Loucy (cell line): ENCODE data around the gene PLEKHA5.

Experiments used
- H2AFZ ChIP-seq: fragments of 200-600 bp; sonication (generic); 2 replicates; pipeline ENCODE4 v1.6.0; 2016; ENCODE audit warnings: antibody characterized with exemption, mild to moderate bottlenecking, low read length, moderate library complexity
- H3F3A ChIP-seq: fragments of 200-600 bp; 2 replicates; pipeline ENCODE4 v1.6.0; 2016; ENCODE audit warnings: antibody characterized with exemption, low read depth, mild to moderate bottlenecking
- H3K27me3 ChIP-seq: fragments of 200-600 bp; sonication (generic); 2 replicates; pipeline ENCODE4 v1.6.1; 2014; ENCODE audit warnings: low read length, mild to moderate bottlenecking; ENCODE audit not compliant: insufficient read depth, poor library complexity, severe bottlenecking
- H3K36me3 ChIP-seq: fragments of 200-600 bp; sonication (generic); 2 replicates; pipeline ENCODE4 v1.6.1; 2016; ENCODE audit warnings: low read length; ENCODE audit not compliant: insufficient read depth
- H3K4me1 ChIP-seq: fragments of 200-600 bp; sonication (generic); 2 replicates; pipeline ENCODE4 v1.5.1; 2014; ENCODE audit warnings: low read length, mild to moderate bottlenecking; ENCODE audit not compliant: insufficient read depth, poor library complexity, severe bottlenecking
- H3K4me2 ChIP-seq: fragments of 200-600 bp; sonication (generic); 2 replicates; pipeline ENCODE4 v1.6.0; 2014; ENCODE audit warnings: antibody characterized with exemption, low read length, low read depth, mild to moderate bottlenecking; ENCODE audit not compliant: poor library complexity, severe bottlenecking
- H3K4me3 ChIP-seq: fragments of 200-600 bp; sonication (generic); 2 replicates; pipeline ENCODE4 v1.5.1; 2014; ENCODE audit warnings: low read length, mild to moderate bottlenecking, mixed read lengths; ENCODE audit not compliant: poor library complexity, severe bottlenecking
- H3K79me2 ChIP-seq: fragments of 200-600 bp; sonication (generic); 2 replicates; pipeline ENCODE4 v1.6.1; 2014; ENCODE audit warnings: low read length; ENCODE audit not compliant: insufficient read depth
- H3K9ac ChIP-seq: fragments of 200-600 bp; sonication (generic); 2 replicates; pipeline ENCODE4 v1.6.0; 2014; ENCODE audit warnings: mild to moderate bottlenecking, low read depth, low read length, moderate library complexity; ENCODE audit not compliant: poor library complexity, severe bottlenecking
- H3K9me2 ChIP-seq: fragments of 200-600 bp; sonication (generic); replicated peaks from 2 replicates; pipeline ENCODE4 v1.6.1; 2016; ENCODE audit warnings: low read depth, low read length, mixed read lengths
- H3K9me3 ChIP-seq: fragments of 200-600 bp; sonication (generic); 2 replicates; pipeline ENCODE4 v1.6.1; 2014; ENCODE audit warnings: mild to moderate bottlenecking, antibody characterized with exemption, low read length, low read depth; ENCODE audit not compliant: insufficient read depth
- H4K20me1 ChIP-seq: fragments of 200-600 bp; sonication (generic); 2 replicates; pipeline ENCODE4 v1.6.0; 2014; ENCODE audit warnings: antibody characterized with exemption, low read length, mild to moderate bottlenecking; ENCODE audit not compliant: insufficient read depth, poor library complexity, severe bottlenecking
- EZH2phosphoT487 ChIP-seq: fragments of 200-600 bp; IDR thresholded peaks from 2 replicates; pipeline ENCODE4 v1.6.1; 2018; ENCODE audit warnings: antibody characterized with exemption, mild to moderate bottlenecking, moderate library complexity, borderline replicate concordance
- TF ChIP-seq, protein P1 (sequence below): fragments of 200-600 bp; sonication (generic); conservative IDR thresholded peaks from 2 replicates; pipeline ENCODE4 v1.5.1; 2014; ENCODE audit warnings: mild to moderate bottlenecking, antibody characterized with exemption, low read length

PLEKHA5 gene

DNA sequence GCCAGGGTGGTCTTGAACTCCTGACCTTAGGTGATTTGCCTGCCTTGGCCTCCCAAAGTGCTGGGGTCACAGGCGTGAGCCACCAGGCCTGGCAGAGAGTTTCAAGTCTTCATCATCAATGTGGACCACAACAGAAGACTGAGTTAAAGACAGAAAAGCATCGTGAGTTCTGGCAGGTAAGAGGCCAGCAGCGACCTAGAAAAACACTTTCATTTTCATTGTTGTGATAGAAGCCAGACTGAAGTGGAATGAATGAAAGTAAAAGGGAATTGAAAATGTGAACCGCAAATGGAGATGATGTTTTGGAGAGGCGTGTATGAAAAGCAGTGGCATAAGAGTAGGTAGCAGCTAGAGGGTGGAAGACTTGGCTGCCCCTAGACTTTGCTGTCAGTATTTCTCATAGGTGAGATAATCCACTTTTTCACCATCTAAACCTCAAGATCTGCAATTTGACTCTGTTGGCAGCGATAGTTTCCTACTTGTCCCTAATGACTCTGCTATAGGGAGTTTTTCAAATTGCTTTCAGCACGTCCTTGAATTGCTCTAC lies 47.1 kb upstream of the PLEKHA5 start:
- H3K27me3 ChIP-seq: no peaks in the 10 kb centered on the region
- H4K20me1 ChIP-seq: no peaks in the 10 kb centered on the region
- no peak overlapping the region for H3K4me2 ChIP-seq
- H3K9me3 ChIP-seq: no peaks in the 10 kb centered on the region
- H3K4me3 ChIP-seq: no peak overlapping the region
- H3K9ac ChIP-seq: no peak overlapping the region
- TF ChIP-seq, protein P1, sequence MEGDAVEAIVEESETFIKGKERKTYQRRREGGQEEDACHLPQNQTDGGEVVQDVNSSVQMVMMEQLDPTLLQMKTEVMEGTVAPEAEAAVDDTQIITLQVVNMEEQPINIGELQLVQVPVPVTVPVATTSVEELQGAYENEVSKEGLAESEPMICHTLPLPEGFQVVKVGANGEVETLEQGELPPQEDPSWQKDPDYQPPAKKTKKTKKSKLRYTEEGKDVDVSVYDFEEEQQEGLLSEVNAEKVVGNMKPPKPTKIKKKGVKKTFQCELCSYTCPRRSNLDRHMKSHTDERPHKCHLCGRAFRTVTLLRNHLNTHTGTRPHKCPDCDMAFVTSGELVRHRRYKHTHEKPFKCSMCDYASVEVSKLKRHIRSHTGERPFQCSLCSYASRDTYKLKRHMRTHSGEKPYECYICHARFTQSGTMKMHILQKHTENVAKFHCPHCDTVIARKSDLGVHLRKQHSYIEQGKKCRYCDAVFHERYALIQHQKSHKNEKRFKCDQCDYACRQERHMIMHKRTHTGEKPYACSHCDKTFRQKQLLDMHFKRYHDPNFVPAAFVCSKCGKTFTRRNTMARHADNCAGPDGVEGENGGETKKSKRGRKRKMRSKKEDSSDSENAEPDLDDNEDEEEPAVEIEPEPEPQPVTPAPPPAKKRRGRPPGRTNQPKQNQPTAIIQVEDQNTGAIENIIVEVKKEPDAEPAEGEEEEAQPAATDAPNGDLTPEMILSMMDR: no peak
- no peak for TF ChIP-seq EZH2phosphoT487
- H2AFZ ChIP-seq: no peak overlapping the region
- H3K4me1 ChIP-seq: no peaks in the 10 kb centered on the region
- H3K36me3 ChIP-seq: no peaks in the 10 kb centered on the region
- no peaks in the 10 kb centered on the region for H3F3A ChIP-seq
- H3K79me2 ChIP-seq: no peaks in the 10 kb centered on the region
- no peaks in the 10 kb centered on the region for H3K9me2 ChIP-seq

DNA sequence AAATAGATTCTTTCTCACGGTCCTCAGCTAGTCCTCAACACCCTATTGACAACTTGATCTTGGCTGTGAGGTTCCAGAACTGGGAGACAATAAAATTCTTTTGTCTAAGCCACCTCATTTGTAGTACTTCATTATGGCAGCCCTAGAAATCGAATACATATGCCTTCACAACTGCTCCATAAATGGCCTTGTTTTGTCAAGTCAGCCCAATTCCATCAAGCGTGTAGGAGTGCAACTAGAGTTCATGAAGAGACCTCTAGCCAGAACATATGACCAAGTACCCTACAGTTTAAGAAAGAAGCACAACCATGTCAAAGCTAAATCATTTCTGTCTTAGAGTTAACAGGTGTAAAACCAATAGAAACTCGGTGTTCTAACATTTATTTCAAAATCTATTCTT lies 45.0 kb upstream of the PLEKHA5 start:
- Histone ChIP-seq H3K79me2 (no peaks in the 10 kb centered on the region), H2AFZ (no peak overlapping the region), H3K9ac (no peak overlapping the region), H3K4me2 (no peak overlapping the region), H3K9me3 (no peaks in the 10 kb centered on the region), H3K9me2 (no peaks in the 10 kb centered on the region), H3K4me1 (no peaks in the 10 kb centered on the region), H4K20me1 (no peaks in the 10 kb centered on the region), H3K4me3 (no peak overlapping the region), H3F3A (no peaks in the 10 kb centered on the region), H3K27me3 (no peaks in the 10 kb centered on the region), H3K36me3 (no peaks in the 10 kb centered on the region)
- TF ChIP-seq EZH2phosphoT487: no peak
- TF ChIP-seq, protein P1: no peak

DNA sequence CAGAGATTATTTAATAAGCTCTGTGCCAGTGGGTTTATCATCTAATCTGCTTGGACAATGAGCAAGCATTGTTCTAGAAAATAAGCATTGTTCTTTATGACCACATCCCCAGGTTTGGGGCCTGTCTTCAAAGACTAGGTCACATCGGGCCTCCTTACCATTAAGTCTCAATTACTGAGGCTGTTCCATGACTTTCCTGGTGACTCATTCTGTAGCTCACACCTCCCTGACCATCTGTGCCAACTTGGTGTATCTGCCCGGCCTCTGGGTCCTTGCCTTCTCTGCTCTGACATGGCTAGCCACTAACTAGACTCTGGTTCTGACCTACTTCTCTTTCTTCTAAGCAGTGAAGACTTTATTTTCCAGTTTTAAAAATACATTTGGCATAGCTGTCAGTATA lies 44.4 kb upstream of the PLEKHA5 start:
- Histone ChIP-seq H3K4me1 (no peaks in the 10 kb centered on the region), H3F3A (no peaks in the 10 kb centered on the region), H3K9me3 (no peaks in the 10 kb centered on the region), H4K20me1 (no peaks in the 10 kb centered on the region), H3K27me3 (no peaks in the 10 kb centered on the region), H3K9ac (no peak overlapping the region), H3K79me2 (no peaks in the 10 kb centered on the region), H2AFZ (no peak overlapping the region), H3K4me3 (no peak overlapping the region), H3K4me2 (no peak overlapping the region), H3K36me3 (no peaks in the 10 kb centered on the region), H3K9me2 (no peaks in the 10 kb centered on the region)
- TF ChIP-seq, protein P1: no peak
- no peak for TF ChIP-seq EZH2phosphoT487
